ENCODE measurements around the gene KCNE4.
A peak's percentile ranks its signal among the peaks of the same experiment; 100 is the strongest.

Gene KCNE4

DNA sequence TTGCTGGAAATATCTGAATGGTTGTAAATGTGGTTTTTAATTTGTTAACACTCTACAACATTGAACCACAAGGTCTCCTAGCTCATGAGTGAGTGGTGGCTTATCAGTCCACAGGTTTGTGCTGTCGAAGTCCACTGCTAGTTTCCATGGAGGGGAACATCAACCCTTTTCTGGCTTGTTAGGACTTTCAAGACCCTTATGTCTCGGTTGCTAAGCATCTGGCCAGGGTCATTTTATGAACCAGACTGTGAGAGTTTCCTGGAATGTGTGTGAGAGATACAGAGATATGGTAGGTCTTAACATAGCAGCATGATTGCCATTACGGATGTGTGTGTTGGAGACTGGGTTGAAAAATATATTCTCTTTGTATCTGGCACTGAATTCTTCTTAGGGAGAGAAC, 36.9 kb downstream of the KCNE4 start:
- no peak for DNase-seq

DNA sequence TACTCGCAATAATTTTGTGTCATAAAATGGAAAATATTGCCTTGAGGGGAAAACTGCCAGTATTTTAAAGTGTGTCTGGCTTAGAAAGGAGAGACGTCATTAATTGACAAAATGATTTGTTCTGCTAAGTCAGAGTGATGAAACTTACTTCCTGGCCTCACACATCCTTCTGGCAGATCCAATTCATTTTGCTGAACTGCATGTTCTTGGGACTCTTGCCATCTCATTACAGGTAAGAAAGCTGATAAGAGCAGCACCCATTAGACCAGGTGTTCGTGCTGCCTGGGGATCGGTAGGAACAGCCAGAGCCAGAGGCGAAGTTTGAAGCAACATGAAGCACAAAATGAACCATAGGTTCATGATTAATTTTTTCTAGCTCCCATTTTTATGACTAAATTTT, 38.0 kb downstream of the KCNE4 start:
- DNase-seq, result no peak

DNA sequence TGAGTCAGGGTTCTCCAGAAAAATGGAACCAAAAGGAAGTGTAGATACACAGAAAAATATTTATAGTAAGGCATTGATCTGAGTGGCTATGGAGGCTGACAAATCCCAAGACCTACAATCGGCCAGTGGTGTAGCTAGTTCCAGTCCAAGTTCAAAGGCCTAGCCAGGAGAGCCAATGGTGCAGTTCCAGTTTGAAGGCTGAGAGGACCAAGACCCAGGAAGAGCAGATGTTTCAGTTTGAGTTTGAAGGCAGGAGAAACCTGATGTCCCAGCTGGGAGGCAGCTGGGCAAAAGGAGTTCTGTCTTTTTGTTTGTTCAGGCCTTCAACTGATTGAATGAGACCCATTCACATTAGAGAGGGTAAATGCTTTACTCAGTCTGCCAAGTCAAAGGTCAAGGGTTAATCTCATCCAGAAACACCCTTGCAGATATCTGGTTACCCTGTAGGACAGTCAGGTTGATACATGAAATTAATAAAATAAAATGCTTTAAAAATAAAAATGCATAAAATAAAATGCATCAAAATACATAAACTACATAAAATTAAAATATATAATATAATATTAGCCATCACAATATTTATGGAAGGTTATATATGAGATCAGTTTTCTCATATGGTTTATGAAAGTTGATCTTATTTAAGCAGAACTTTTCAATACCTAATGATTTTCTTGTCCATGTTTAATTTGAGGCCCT, 38.7 kb downstream of the KCNE4 start:
- no peak for DNase-seq

DNA sequence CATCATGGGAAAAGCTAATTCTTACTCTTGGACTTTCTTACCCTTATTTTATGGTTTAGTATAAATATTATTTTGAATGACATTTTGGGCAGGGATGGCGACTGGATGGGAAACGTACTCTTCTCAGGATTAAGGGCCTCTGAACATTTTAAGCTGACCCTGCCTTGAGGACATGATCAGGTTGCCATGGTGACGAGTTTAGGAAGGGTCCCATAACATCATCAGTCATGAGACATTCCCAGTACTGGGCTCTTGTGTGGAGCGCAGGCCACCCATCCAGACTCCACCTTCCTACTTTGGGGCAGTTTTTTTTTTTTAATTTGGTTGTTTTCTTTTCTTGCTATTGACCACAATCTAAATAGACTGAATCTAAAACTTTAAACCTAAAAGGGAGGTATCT, 40.7 kb downstream of the KCNE4 start:
- no peak for DNase-seq

DNA sequence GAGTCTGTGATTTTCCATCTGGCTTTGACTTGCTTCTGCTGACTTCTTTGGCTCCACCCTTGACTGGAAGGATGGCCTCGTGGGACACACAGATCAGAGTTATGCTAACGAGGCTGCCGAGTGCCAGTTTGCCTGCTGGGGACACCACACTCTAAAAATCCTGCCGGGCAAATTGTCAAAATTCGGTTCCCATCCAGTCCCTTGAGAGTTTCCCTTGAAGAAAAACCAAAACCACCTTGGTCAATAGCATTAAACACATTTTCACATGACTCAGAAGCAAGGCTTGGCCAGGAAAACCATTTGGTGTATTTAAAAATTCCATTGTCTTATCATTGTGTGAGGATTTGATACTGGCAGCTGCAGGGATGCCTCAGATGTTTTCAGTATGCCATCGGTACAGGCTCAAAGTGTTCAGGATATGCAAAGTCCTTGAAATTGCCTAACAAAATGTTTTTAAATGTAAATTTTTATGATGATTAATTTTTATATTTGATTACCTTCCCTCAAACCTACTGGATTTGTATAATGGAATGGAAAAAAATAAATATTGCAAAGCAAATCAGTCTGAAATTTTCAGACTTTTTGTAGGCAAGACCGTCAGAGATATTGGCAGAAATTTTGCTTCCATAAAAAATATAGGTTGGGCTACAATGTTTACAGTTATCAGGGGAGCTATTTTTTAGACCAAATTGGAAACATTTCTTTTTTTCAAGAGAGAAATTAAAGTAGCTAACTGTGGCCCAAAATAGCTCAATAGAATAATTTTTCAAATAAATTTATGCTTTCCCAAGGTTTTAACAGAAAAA, 41.6 kb downstream of the KCNE4 start:
- DNase-seq, result no peak

DNA sequence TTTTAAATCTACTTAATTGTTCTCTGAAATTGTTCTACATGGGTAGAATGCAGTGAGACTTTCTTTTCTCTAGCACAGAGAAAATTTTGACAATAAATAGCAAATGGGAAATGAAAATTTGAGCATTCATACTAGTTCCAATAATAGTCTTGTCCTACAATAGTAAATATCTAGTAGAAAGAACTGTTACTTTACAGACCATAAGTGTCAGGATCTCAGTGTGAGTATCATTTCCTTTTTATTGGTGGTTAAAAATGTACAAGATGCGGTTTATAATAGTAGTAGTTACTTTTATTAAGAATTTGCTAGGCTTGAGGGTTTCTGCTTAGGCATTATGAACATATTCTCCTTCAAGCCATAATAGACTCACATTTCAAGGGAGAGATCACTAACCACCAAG, 43.2 kb downstream of the KCNE4 start:
- DNase-seq, result no peak

DNA sequence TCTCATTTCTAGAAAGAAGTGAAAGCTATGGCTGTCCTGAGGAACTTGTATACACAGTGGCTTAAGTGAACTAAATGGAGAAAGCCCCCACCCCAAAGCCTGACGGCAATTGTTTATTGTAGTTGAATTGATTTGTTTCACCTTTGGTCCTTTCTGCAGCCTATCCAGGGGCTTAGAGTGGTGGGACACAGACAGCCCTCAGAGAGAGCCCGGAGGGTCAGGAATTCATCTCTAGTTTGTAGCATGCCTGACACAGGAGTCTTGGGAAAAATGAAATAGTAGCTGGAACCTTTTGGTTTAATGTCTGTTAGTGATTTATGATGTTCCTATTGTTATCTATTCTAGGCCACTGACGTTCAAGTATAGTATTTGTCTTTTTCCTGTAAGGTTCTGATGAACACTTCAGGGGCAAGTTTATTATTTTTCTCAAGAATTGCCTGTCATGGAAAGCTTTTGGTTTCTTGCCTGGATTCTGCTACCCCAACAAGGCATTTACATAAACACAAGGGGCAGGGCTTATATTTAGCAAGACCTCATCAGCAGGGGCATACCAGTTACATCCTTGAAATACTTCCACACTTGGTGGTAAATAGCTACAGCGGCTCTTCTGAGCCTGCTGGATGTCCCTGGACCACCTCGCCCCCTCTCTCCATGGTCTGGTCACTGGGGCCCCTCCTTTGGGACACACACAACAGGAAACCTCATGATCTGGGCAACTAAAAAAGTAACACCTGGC, 44.4 kb downstream of the KCNE4 start:
- DNase-seq, result no peak

DNA sequence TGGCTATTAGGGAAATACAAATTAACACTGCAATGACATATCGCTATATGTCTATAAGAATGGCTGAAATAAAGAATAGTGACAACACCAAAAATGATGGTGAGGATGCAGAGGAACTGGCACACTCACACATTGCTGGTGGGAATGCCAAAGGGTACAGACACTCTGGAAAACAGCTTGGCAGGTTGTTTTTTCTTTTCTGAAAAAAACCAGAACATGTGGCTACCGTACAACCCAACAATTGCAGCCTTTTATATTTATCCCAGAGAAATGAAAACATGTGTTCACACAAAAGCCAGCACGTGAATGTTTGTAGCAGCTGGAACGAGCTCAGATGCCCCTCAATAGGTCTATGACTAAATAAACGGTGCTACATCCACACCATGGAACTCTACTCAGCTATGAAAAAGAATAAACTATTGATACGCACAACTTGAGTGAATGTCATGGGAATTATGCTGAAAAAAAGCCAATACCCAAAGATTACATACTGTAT, 45.9 kb downstream of the KCNE4 start:
- DNase-seq, result no peak

DNA sequence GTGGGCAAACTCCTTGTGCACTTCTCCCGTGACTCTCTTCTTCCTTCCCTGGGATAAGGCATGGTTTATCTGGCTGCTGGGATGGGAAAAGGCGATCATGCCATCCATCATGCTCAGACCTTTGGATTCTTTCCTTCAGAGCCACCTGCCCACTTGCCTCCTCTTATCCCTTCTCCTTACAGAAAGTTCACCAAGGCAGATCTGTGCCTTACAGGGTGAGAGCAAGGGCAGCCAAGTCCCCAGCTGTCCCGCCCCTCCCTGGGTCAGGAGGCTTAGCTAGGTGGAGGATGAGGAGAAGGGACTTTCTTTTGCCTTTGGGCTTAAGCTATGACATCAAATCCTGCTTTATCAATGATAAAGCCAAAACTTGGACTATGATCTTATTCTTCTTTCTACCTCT, 47.6 kb downstream of the KCNE4 start:
- no peak for DNase-seq

DNA sequence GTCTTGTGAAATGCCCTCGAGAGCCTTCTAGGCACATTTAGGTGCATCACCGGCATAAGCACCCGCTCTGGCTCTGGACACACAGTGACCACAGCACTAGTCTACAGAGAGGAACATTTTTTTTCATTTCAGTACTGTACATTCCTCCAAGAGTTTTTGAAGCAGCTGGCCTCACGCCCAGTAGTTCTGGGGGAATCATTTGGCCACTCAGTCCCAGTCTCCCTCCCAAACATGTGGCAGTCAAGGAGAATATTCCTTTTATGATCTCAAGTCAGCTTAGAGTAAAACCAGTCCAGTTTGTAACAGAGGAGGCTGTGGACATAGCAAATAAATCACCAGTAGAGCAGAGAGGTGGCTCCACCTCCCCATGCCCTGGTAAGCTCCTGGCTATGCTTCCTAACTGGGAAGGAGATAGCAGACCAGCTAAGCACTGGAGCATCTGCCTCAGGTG, 48.1 kb downstream of the KCNE4 start:
- DNase-seq, result no peak

DNA sequence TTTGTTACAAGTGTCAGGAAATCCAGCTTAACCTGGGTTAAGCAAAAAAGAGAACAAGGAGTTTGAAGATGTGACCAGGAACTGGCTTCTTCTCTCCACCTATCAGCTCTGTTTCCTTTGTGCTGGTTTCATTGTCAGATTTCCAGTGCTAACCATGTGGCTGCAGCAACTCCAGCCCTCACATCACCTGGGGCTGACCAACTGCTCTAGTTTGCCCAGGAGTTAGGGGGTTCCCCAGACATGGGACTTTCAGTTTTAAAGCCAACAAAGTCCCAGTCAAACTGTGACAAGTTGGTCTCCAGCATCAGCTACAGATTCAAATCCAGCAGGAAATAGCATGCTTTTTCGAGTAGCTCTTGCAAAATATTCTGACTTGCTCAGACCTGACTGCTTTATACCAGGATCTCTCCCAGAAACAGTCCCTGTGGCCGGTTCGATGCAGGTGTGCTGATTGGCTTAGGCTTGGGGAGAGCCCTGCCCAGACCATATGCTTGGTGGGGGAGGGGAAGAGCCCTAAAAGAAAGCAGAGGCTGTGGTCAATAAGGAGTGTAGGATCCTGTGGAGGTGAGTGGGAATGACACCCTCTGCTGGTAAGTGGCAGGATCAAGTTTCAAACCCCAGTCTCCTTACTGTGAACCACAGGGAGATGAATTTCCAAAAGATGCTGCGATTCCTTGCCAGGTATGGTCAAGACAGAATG, 49.5 kb downstream of the KCNE4 start:
- DNase-seq, result no peak

DNA sequence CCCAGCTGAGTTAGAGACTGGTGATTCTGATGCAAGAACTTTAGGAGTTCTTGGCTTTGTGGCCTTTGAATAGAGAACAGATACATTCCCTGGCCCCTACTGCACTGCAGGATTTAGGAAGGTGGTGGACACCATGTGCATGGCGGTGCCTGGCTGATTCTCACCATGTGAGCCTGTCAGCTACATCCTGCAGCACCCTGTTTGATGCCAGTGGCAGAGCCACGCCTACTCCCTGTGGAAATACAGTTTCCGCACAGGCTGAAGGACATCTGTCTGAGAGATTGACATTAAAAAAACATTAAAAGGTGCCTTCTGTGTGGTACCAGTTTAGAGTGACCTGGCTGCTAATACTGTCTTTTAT, 50.0 kb downstream of the KCNE4 start:
- no peak for DNase-seq

DNA sequence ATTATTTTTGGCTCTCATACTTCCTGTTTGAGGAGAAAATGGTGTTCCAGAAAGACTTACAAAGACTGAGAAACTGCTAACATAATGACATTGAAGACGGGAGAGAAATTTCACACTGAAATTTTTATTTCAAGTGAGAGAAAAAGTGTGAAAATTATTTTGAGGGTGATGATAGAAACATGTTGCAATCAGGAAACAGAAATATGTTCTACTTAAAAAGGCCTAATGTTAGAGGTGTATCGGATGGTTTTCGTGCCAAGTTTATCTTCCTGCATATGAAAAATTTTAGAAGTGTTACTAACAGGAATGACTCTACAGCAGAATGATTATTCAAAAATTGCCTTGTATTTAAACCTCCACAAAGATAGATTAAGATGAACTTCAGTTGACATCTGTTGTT, 50.5 kb downstream of the KCNE4 start:
- no peak for DNase-seq

DNA sequence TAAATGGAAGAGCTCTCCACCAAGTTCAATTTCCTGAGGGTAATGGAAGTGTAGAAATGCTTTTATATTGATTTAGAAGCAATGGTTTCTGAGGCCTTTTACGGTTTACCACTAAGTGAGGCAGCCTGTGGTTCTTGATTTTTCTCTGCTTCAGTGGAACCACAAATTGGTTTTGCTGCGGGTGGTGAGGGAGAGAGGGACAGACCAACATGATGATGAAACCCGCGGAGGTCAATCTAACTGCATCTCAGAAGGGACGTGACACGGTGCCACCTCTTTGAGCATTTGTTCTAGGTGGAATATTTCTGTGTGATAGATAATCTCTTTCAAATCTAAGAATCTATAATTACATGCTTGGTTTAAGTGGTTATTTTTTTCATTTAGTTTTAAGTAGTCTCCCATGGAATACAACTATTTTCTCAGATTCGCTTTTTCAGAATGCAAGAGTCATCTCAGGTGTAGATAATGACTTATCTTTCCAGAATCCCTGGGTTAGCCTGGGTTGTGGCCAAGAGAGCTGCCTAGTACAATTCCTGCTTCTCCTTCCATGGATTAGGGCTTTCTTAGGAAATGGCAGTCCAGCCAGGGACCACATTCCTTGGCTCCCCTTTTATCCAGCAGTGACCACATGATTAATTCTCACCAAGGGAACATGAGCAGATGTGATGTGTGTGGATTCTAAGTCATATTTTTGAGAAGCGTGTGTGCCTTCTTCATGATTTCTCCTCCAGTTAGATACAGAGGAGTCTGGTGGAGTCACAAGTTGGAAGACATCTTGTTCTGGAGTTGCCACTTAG, 52.5 kb downstream of the KCNE4 start:
- DNase-seq, result peak; percentile 10

Measured in retina (tissue), 1 donor.